Kidney (tissue), 14 donors: Measurements from ENCODE around the gene CD99L2. TPM values are rescaled to one million over a fixed set of nuclear protein-coding genes. Genes with fewer than 3 reads are reported as not detected.

Source experiments
- DNase-seq, 5 donors: peaks; one replicate each; pipeline ENCODE4 v3.0.0-alpha.2; 2013 to 2020
- FAIRE-seq: peaks from 2 replicates; lab custom pipeline; 2012; peaks lifted over from hg19 to GRCh38; lab: Jason Lieb, UNC
- H3K27ac ChIP-seq, 2 donors: one replicate each; pipeline ENCODE4 v1.7.0; 2013; ENCODE audit warnings: low read depth in 2 of 2, low read length in 2 of 2, inconsistent platforms in 1 of 2
- H3K27me3 ChIP-seq: one replicate; pipeline ENCODE4 v1.7.1; 2013; ENCODE audit warnings: low read length, inconsistent platforms; ENCODE audit not compliant: control insufficient read depth, insufficient read depth
- H3K36me3 ChIP-seq, 3 donors: one replicate each; pipeline versions ENCODE4 v1.7.0 to v1.7.1; 2013; ENCODE audit warnings: low read length in 3 of 3, control low read depth in 1 of 3, inconsistent platforms in 1 of 3; ENCODE audit not compliant: insufficient read depth in 3 of 3, control insufficient read depth in 2 of 3
- H3K4me1 ChIP-seq, 3 donors: one replicate each; pipeline versions ENCODE4 v1.7.0 to v1.7.1; 2013; ENCODE audit warnings: low read length in 3 of 3, inconsistent platforms in 1 of 3, low read depth in 1 of 3; ENCODE audit not compliant: control insufficient read depth in 2 of 3, insufficient read depth in 2 of 3
- H3K4me3 ChIP-seq, 3 donors: one replicate each; pipeline versions ENCODE4 v1.7.0 to v1.8.1; 2013; ENCODE audit warnings: low read length in 3 of 3, control low read depth in 1 of 3, inconsistent platforms in 1 of 3
- H3K9ac ChIP-seq, 3 donors: one replicate each; pipeline versions ENCODE4 v1.7.0 to v1.7.1; 2013; ENCODE audit warnings: low read length in 3 of 3, control low read depth in 1 of 3, inconsistent platforms in 1 of 3
- H3K9me3 ChIP-seq, 3 donors: one replicate each; pipeline versions ENCODE4 v1.7.0 to v1.7.1; 2013; ENCODE audit warnings: low read length in 3 of 3, control low read depth in 1 of 3, inconsistent platforms in 1 of 3; ENCODE audit not compliant: control insufficient read depth in 2 of 3, insufficient read depth in 1 of 3
- CTCF ChIP-seq: IDR thresholded peaks from 3 replicates; pipeline ENCODE4 v1.5.1; 2012; ENCODE audit warnings: mild to moderate bottlenecking, moderate library complexity, borderline replicate concordance; ENCODE audit not compliant: insufficient read depth; ENCODE audit errors: extremely low read depth
- intact Hi-C: fragments of 100-400 bp; cut with DNase I; formaldehyde crosslinking; loops from one replicate; pipeline ENCODE4 v1.11.1; 2022
- polyA plus RNA-seq: library from polyadenylated mRNA; stranded (reverse); fragments of 350-450 nt; fragmentation: Illumina TruSeq; extraction: RNeasy Lipid Tissue Mini Kit (QIAGEN cat#74804); gene quantifications from one replicate; pipeline ENCODE4 v1.2.3, GENCODE V29; 2014; ENCODE audit warnings: low read depth, low replicate concordance; ENCODE audit not compliant: insufficient read depth
- total RNA-seq: library from RNA; stranded (reverse); fragmentation: NEBNext Ultra II Directional; extraction: Animal tissue kit (Norgen Biotek cat#: 25700); gene quantifications from one replicate; pipeline ENCODE4 v1.2.1, GENCODE V29; 2021
- donor health status: control.
- donor health status: control.
- donor health status: control.
- donor health status: control.
- donor health status: control.
- donor health status: DM: yes; HTN: yes; CAD: no.
- donor health status: Normal renal cell carcinoma (clear cell type).

The CD99L2 gene
- total and polyA plus RNA-seq, 2 donors from 2014 or later: 30.9 to 38.0 TPM

- intact Hi-C loops: no loop called here
- no peaks in the 10 kb centered on the region for H3K36me3 ChIP-seq
- H3K4me3 ChIP-seq: no peak overlapping the region
- no peaks in the 10 kb centered on the region for H3K9me3 ChIP-seq
- H3K27me3 ChIP-seq: no peaks in the 10 kb centered on the region
- DNase-seq: no peak
- no peaks in the 10 kb centered on the region for H3K4me1 ChIP-seq
- no peak for TF ChIP-seq CTCF
- no peak for FAIRE-seq
- no peak overlapping the region for H3K9ac ChIP-seq
- H3K27ac ChIP-seq: no peak overlapping the region
Measured at GRCh38 chrX:150934453-150934852, 36.0 kb upstream of the CD99L2 start.

- no peak for DNase-seq
- Histone ChIP-seq H3K9ac (no peak overlapping the region), H3K36me3 (no peaks in the 10 kb centered on the region), H3K9me3 (no peaks in the 10 kb centered on the region), H3K4me3 (no peak overlapping the region), H3K4me1 (no peaks in the 10 kb centered on the region), H3K27me3 (no peaks in the 10 kb centered on the region), H3K27ac (no peak overlapping the region)
- intact Hi-C loops: no loop called here
- no peak for FAIRE-seq
- TF ChIP-seq CTCF: no peak
Measured at GRCh38 chrX:150933945-150934350, 35.5 kb upstream of the CD99L2 start.

- no peak overlapping the region for H3K9ac ChIP-seq
- DNase-seq (no peak), FAIRE-seq (no peak)
- no peak overlapping the region for H3K4me3 ChIP-seq
- no peaks in the 10 kb centered on the region for H3K36me3 ChIP-seq
- no peaks in the 10 kb centered on the region for H3K27me3 ChIP-seq
- H3K4me1 ChIP-seq: no peaks in the 10 kb centered on the region
- TF ChIP-seq CTCF: no peak
- H3K9me3 ChIP-seq: no peaks in the 10 kb centered on the region
- intact Hi-C loops: no loop called here
- H3K27ac ChIP-seq: no peak overlapping the region
Measured at GRCh38 chrX:150929058-150929457, 30.6 kb upstream of the CD99L2 start.

GRCh38 chrX:150926791-150927190 lies 28.3 kb upstream of the CD99L2 start:
- no peak overlapping the region for H3K4me3 ChIP-seq
- H3K36me3 ChIP-seq: no peaks in the 10 kb centered on the region
- FAIRE-seq: no peak
- no peaks in the 10 kb centered on the region for H3K27me3 ChIP-seq
- no peak for DNase-seq
- H3K4me1 ChIP-seq: no peaks in the 10 kb centered on the region
- TF ChIP-seq CTCF: no peak
- no peak overlapping the region for H3K9ac ChIP-seq
- intact Hi-C loops: no loop called here
- H3K9me3 ChIP-seq: no peaks in the 10 kb centered on the region
- H3K27ac ChIP-seq: no peak overlapping the region
